ENCODE data around the gene ASIC3. TPM values are rescaled to one million over a fixed set of nuclear protein-coding genes. Genes with fewer than 3 reads are reported as not detected.

The ASIC3 gene
- 1 to 10 TPM in 5 of 6 experiments, under 1 TPM in 1; 0.53 to 1.2 (median 1.2) TPM for total RNA-seq
- long read RNA-seq, result 0 reads

GRCh38 chr7:151047976-151048815 is at the start of gene ASIC3:
TSS of gene ASIC3 (plus strand) at chr7:151048531. CDS start at chr7:151048886, 355 bp downstream.
- no peaks in the 10 kb centered on the region for H3K4me1 ChIP-seq
- no peak within 1 kb of the TSS for H3K27ac ChIP-seq
- TF ChIP-seq CTCF (IDR thresholded peaks at IDR 0.05) (no peak), POLR2A (IDR thresholded peaks at IDR 0.05) (no peak)
- H3K27me3 ChIP-seq, result no peaks in the 10 kb centered on the region
- intact Hi-C loops (cut with DNase I), result no loop called here
- H3K4me3 ChIP-seq, result no peak within 1 kb of the TSS
- ATAC-seq, result no peak
- WGBS (ENCODE audit: insufficient coverage, low coverage, low lambda C conversion rate, missing lambda C conversion rate), result 66% methylated on average over 3 of the region's 22 CpGs
- no peaks in the 10 kb centered on the region for H3K36me3 ChIP-seq
- no peaks in the 10 kb centered on the region for H3K9me3 ChIP-seq
- DNase-seq, result no peak

- H3K27ac ChIP-seq, result no peak overlapping the region
- WGBS (ENCODE audit: insufficient coverage, low coverage, low lambda C conversion rate, missing lambda C conversion rate), result no CpG with 5 or more reads among the region's 12 CpGs
- no peaks in the 10 kb centered on the region for H3K9me3 ChIP-seq
- DNase-seq, result no peak
- no peaks in the 10 kb centered on the region for H3K4me1 ChIP-seq
- no peaks in the 10 kb centered on the region for H3K36me3 ChIP-seq
- no peak overlapping the region for H3K4me3 ChIP-seq
- no peaks in the 10 kb centered on the region for H3K27me3 ChIP-seq
- TF ChIP-seq POLR2A (IDR thresholded peaks at IDR 0.05) (no peak), CTCF (IDR thresholded peaks at IDR 0.05) (no peak)
- intact Hi-C loops (cut with DNase I), result no loop called here
- no peak for ATAC-seq
These were observed 49.3 kb upstream of the ASIC3 start for GRCh38 chr7:150999001-150999400.

- no peak overlapping the region for H3K4me3 ChIP-seq
- no peaks in the 10 kb centered on the region for H3K27me3 ChIP-seq
- no peaks in the 10 kb centered on the region for H3K36me3 ChIP-seq
- no peaks in the 10 kb centered on the region for H3K4me1 ChIP-seq
- no peak overlapping the region for H3K27ac ChIP-seq
- intact Hi-C loops (cut with DNase I), result no loop called here
- no peak for DNase-seq
- ATAC-seq, result no peak
- no peak for TF ChIP-seq CTCF (IDR thresholded peaks at IDR 0.05)
- no peak for TF ChIP-seq POLR2A (IDR thresholded peaks at IDR 0.05)
- no peaks in the 10 kb centered on the region for H3K9me3 ChIP-seq
- WGBS (ENCODE audit: insufficient coverage, low coverage, low lambda C conversion rate, missing lambda C conversion rate), result 57% methylated on average over 5 of the region's 5 CpGs
These were observed 48.7 kb upstream of the ASIC3 start for GRCh38 chr7:150999497-151000230.

- no peak overlapping the region for H3K4me3 ChIP-seq
- 77% methylated on average over 3 of the region's 13 CpGs for WGBS (ENCODE audit: insufficient coverage, low coverage, low lambda C conversion rate, missing lambda C conversion rate)
- H3K36me3 ChIP-seq, result no peaks in the 10 kb centered on the region
- H3K27ac ChIP-seq, result no peak overlapping the region
- ATAC-seq (no peak), DNase-seq (no peak)
- H3K4me1 ChIP-seq, result no peaks in the 10 kb centered on the region
- no peak for TF ChIP-seq POLR2A (IDR thresholded peaks at IDR 0.05)
- no peak for TF ChIP-seq CTCF (IDR thresholded peaks at IDR 0.05)
- no peaks in the 10 kb centered on the region for H3K9me3 ChIP-seq
- intact Hi-C loops (cut with DNase I), result no loop called here
- no peaks in the 10 kb centered on the region for H3K27me3 ChIP-seq
These were observed 47.3 kb upstream of the ASIC3 start for GRCh38 chr7:151000897-151001495.

All from right lobe of liver (tissue), 6 donors.